SK-N-MC (cell line): ENCODE results near the gene C6orf141.
"Not testable (repeated sequence)": the region's sequence is repeated elsewhere in the genome, so short reads cannot be mapped to it uniquely, and the experiment has no call there.

Source experiments
- EZH2 ChIP-seq: fragments of 200-600 bp; sonication (generic); IDR thresholded peaks from one replicate; pipeline ENCODE4 v1.6.1; 2017; ENCODE audit warnings: antibody characterized with exemption
- FOXP2 ChIP-seq: optimal IDR thresholded peaks from 2 replicates; pipeline ENCODE3; 2011; ENCODE audit warnings: mild to moderate bottlenecking, moderate library complexity; ENCODE audit not compliant: insufficient read depth; ENCODE audit errors: extremely low read length, control extremely low read depth
- POLR2AphosphoS5 ChIP-seq: IDR thresholded peaks from 2 replicates; pipeline ENCODE4 v1.6.1; 2012; ENCODE audit warnings: mild to moderate bottlenecking, low read depth, low read length, borderline replicate concordance

DNA sequence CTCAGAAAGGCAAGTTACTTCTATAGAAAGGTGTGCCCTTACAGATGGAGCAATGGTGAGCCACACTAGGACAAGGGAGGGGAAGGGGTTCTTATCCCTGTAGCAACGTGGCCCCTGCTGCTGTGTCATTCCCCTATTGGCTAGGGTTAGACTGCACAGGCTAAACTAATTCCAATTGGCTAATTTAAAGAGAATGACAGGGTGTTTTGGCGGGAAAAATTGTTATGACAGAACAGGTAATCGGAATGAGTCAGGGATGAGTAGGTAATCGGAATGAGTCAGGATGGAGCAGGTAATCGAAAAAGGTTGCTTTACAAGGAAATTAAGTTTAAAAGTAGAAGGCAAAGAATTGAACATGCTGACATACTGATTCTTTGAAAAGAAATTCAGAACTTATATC is 36.8 kb downstream of the C6orf141 start:
- TF ChIP-seq FOXP2, POLR2AphosphoS5, EZH2: not testable (repeated sequence)
